CD4-positive, alpha-beta memory T cell (primary cell): ENCODE measurements around the gene TMEM225B. TPM values are rescaled to one million over a fixed set of nuclear protein-coding genes. Genes with fewer than 3 reads are reported as not detected.

ENCODE experiments used
- CTCF ChIA-PET: fragments of 350-600 bp; sonication (Branson Sonifier 250); formaldehyde crosslinking; loops from one replicate; lab custom pipeline; 2021; ENCODE audit warnings: inconsistent platforms; ENCODE audit not compliant: partially characterized antibody; lab: Charles Lee
- POLR2A ChIA-PET: fragments of 350-600 bp; sonication (Branson Sonifier 250); formaldehyde crosslinking; loops from one replicate; lab custom pipeline; 2021; ENCODE audit not compliant: partially characterized antibody; lab: Charles Lee
- DNase-seq, 5 donors: peaks; one replicate each; pipeline versions ENCODE4 v3.0.0 to v3.0.0-alpha.2; 2020 to 2022; ENCODE audit warnings: mixed read lengths in 1 of 5
- H3K27ac ChIP-seq: one replicate; pipeline ENCODE4 v1.7.0; 2013; ENCODE audit warnings: low read depth, low read length
- H3K27me3 ChIP-seq: 2 replicates; pipeline ENCODE4 v1.7.0; 2013; ENCODE audit warnings: mild to moderate bottlenecking, low read length, moderate library complexity; ENCODE audit not compliant: insufficient read depth
- H3K36me3 ChIP-seq: 2 replicates; pipeline ENCODE4 v1.7.0; 2013; ENCODE audit warnings: mild to moderate bottlenecking, low read length, moderate library complexity; ENCODE audit not compliant: insufficient read depth
- H3K4me1 ChIP-seq: 2 replicates; pipeline ENCODE4 v1.7.0; 2013; ENCODE audit warnings: mild to moderate bottlenecking, low read length, moderate library complexity; ENCODE audit not compliant: insufficient read depth
- H3K4me3 ChIP-seq, 2 donors: one replicate each; pipeline ENCODE4 v1.7.0; 2013; ENCODE audit warnings: low read length in 2 of 2, mild to moderate bottlenecking in 1 of 2
- H3K9me3 ChIP-seq, 2 donors: one replicate each; pipeline ENCODE4 v1.7.0; 2013; ENCODE audit warnings: low read length in 2 of 2, control low read depth in 1 of 2; ENCODE audit not compliant: control insufficient read depth in 1 of 2
- H3K27ac Mint-ChIP-seq, 7 donors: one replicate each; pipeline ENCODE4 v1.8.0; 2020 to 2021; ENCODE audit warnings: mixed read lengths in 7 of 7, mild to moderate bottlenecking in 6 of 7, inconsistent platforms in 3 of 7, moderate library complexity in 3 of 7
- H3K27me3 Mint-ChIP-seq, 2 donors: one replicate each; pipeline ENCODE4 v1.8.0; 2020 to 2021; ENCODE audit warnings: mixed read lengths in 2 of 2
- H3K36me3 Mint-ChIP-seq, 2 donors: one replicate each; pipeline ENCODE4 v1.8.0; 2020 to 2021; ENCODE audit warnings: mixed read lengths in 2 of 2, inconsistent platforms in 1 of 2, mild to moderate bottlenecking in 1 of 2
- H3K4me1 Mint-ChIP-seq, 4 donors: one replicate each; pipeline ENCODE4 v1.8.0; 2020 to 2021; ENCODE audit warnings: mixed read lengths in 4 of 4, mild to moderate bottlenecking in 1 of 4
- H3K4me3 Mint-ChIP-seq, 8 donors: one replicate each; pipeline ENCODE4 v1.8.0; 2020 to 2021; ENCODE audit warnings: mixed read lengths in 8 of 8, mild to moderate bottlenecking in 7 of 8, moderate library complexity in 6 of 8, inconsistent platforms in 3 of 8
- H3K9me3 Mint-ChIP-seq, 8 donors: one replicate each; pipeline ENCODE4 v1.8.0; 2020 to 2021; ENCODE audit warnings: mixed read lengths in 8 of 8, mild to moderate bottlenecking in 5 of 8, inconsistent platforms in 3 of 8, moderate library complexity in 1 of 8
- intact Hi-C: fragments of 100-400 bp; cut with micrococcal nuclease; formaldehyde crosslinking; loops from one replicate; pipeline ENCODE4 v1.15.1; 2023
- polyA plus RNA-seq, 2 donors: library from polyadenylated mRNA; unstranded; fragments of 300-500 nt; fragmentation: Illumina TruSeq; gene quantifications; one replicate each; pipeline ENCODE4 v1.2.3, GENCODE V29; 2021
- total RNA-seq, 2 experiments: library from RNA; stranded (reverse); gene quantifications; one replicate each; pipeline ENCODE4 v1.2.3, GENCODE V29; 2021

The TMEM225B gene
- total and polyA plus RNA-seq, 4 experiments from 2014 or later = 0.61 to 1.1 (median 1.0) TPM

DNA sequence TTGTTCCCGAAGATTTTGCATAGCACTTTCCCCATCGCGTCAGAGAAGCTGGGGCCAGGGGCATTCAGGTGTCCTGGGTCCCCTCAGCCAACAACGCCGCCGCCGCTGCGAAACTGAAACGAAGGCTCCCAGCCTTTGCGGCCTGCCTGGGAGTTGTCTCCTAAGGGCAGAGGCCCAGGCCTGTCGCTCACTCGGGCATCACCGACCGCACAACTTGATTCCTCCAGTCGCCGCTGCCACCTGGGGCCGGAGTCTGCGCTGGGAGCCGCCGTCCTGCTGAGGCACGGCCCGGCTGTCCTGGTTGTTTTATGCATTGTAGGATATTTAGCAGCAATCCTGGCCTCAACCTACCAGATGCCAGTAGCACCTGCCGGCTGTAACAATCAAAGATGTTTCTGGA, 40.7 kb downstream of the TMEM225B start:
- peaks cover 0 to 2% (median under 1%) of the 10 kb centered on the region in 4 donors for H3K4me1 Mint-ChIP-seq
- no peaks in the 10 kb centered on the region for H3K9me3 Mint-ChIP-seq
- no peaks in the 10 kb centered on the region for H3K27me3 ChIP-seq
- no peak overlapping the region for H3K4me3 ChIP-seq
- peaks cover 1% of the 10 kb centered on the region for H3K36me3 ChIP-seq
- CTCF ChIA-PET = no interaction called here
- no peak overlapping the region for H3K4me3 Mint-ChIP-seq
- POLR2A ChIA-PET = no interaction called here
- H3K36me3 Mint-ChIP-seq = peaks cover 29 to 31% of the 10 kb centered on the region in 2 donors
- no peak for DNase-seq
- H3K4me1 ChIP-seq = no peaks in the 10 kb centered on the region
- no peaks in the 10 kb centered on the region for H3K9me3 ChIP-seq
- intact Hi-C loops = no loop called here
- H3K27ac ChIP-seq = no peak overlapping the region
- H3K27me3 Mint-ChIP-seq = no peaks in the 10 kb centered on the region
- H3K27ac Mint-ChIP-seq = no peak overlapping the region

DNA sequence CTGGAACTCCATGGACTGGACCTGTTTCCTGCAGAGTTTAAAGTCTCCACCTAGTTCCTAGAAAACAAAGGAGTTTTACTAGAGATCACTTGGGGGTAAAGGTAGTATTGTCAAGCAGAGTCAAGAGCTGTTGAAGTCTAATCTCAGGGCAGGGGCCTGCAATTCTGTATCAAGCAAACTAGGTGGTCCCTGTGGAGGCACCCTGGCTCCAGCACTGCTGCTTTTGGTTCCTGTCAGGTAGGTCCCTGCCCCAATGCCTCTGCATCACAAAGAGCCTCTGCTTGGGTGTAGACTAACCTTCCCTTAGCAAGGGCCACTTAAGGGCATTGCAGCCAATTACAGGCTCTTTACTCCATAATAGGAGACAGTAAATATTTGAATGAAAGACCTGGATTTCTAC, 41.2 kb downstream of the TMEM225B start:
- CTCF ChIA-PET = no interaction called here
- Mint-ChIP-seq H3K4me3 (no peak overlapping the region), H3K9me3 (no peaks in the 10 kb centered on the region), H3K36me3 (peaks cover 31 to 32% of the 10 kb centered on the region in 2 donors), H3K27me3 (no peaks in the 10 kb centered on the region), H3K4me1 (peaks cover 0 to 2% (median under 1%) of the 10 kb centered on the region in 4 donors), H3K27ac (no peak overlapping the region)
- H3K4me1 ChIP-seq = no peaks in the 10 kb centered on the region
- intact Hi-C loops = no loop called here
- no peaks in the 10 kb centered on the region for H3K36me3 ChIP-seq
- no peaks in the 10 kb centered on the region for H3K9me3 ChIP-seq
- no peak overlapping the region for H3K4me3 ChIP-seq
- DNase-seq = no peak
- no peaks in the 10 kb centered on the region for H3K27me3 ChIP-seq
- POLR2A ChIA-PET = no interaction called here
- no peak overlapping the region for H3K27ac ChIP-seq

DNA sequence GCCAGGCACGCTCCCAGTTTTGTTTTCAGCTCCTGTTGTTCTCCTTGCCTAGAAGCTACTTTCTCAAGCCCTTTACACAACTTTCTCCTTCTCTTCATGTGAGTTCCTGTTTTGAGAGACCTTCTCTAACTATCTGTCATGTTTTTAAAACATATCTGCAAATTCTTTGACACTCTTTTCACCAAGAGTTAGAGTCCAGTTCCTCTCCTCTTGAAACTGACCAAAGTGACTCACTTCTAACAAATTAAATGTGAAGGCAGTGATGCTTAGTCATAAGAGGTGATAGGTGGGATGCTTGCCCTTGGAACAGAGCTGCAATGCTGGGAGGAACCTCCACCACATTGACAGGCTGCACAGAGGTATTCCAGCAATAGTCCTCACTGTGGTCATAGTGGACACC, 44.0 kb downstream of the TMEM225B start:
- intact Hi-C loops = no loop called here

DNA sequence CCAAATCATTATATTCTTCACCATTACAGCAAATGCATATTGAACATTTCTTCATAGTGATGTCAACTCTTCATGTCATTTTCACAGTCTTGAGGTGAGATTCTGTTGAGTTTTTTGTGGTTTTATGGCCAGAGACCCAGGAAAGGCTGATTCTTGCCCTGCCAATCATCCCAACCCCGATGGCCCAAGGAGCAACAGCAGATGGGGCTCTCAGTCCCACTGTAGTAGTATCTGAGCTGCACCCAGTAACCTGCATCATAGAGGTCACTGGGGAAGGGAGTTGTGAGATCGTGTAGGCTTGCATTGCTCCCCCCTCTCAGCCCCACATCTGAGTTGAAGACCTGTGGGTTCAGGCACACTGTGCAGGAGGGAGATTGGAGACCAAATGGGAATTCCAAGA, 45.4 kb downstream of the TMEM225B start:
- H3K27me3 ChIP-seq = no peaks in the 10 kb centered on the region
- peaks cover 0 to 6% (median 0%) of the 10 kb centered on the region in 4 donors for H3K4me1 Mint-ChIP-seq
- no peak overlapping the region for H3K4me3 ChIP-seq
- no peaks in the 10 kb centered on the region for H3K9me3 Mint-ChIP-seq
- H3K36me3 Mint-ChIP-seq = peaks cover 46 to 59% of the 10 kb centered on the region in 2 donors
- POLR2A ChIA-PET = no interaction called here
- H3K9me3 ChIP-seq = no peaks in the 10 kb centered on the region
- intact Hi-C loops = no loop called here
- H3K4me1 ChIP-seq = no peaks in the 10 kb centered on the region
- DNase-seq = no peak
- no peak overlapping the region for H3K27ac Mint-ChIP-seq
- no peak overlapping the region for H3K4me3 Mint-ChIP-seq
- no peak overlapping the region for H3K27ac ChIP-seq
- H3K36me3 ChIP-seq = no peaks in the 10 kb centered on the region
- CTCF ChIA-PET = interaction anchor here (0.6 kb wide), 1 partner anchor 378 kb away, joined by 4 read pairs; no protein-coding TSS in a partner anchor
- H3K27me3 Mint-ChIP-seq = no peaks in the 10 kb centered on the region

More for the DNA sequence above, 44.0 kb downstream of the TMEM225B start:
- Mint-ChIP-seq H3K27me3 (no peaks in the 10 kb centered on the region), H3K36me3 (peaks cover 44 to 53% of the 10 kb centered on the region in 2 donors), H3K4me1 (peaks cover 0 to 5% (median under 1%) of the 10 kb centered on the region in 4 donors), H3K9me3 (no peaks in the 10 kb centered on the region), H3K27ac (peak overlapping the region in 1 of 7 donors; percentile 75), H3K4me3 (no peak overlapping the region)
- no peaks in the 10 kb centered on the region for H3K27me3 ChIP-seq
- H3K4me3 ChIP-seq = no peak overlapping the region
- H3K4me1 ChIP-seq = no peaks in the 10 kb centered on the region
- CTCF ChIA-PET = no interaction called here
- POLR2A ChIA-PET = no interaction called here
- no peaks in the 10 kb centered on the region for H3K9me3 ChIP-seq
- DNase-seq = no peak
- no peak overlapping the region for H3K27ac ChIP-seq
- H3K36me3 ChIP-seq = no peaks in the 10 kb centered on the region

DNA sequence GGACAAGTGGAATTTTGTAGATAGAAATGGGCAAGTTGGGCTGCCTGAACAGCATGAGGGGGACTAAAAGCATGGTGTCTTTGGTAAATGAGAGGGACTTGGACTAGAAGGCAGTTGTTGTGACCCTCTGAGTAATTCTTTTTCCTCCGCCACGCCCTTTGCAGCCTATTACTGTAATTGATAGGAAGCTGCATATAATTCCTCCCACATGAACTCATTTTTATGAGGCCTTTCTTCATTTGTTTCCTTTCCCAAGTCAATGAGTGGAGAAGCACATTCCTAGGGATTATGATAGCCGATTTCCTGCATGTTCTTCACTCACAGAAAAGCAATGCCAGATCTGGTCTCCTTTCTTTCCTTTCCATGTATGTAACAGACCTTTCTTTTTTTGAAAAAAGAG, 46.4 kb downstream of the TMEM225B start:
- intact Hi-C loops = no loop called here
- Mint-ChIP-seq H3K9me3 (no peaks in the 10 kb centered on the region), H3K4me3 (no peak overlapping the region), H3K4me1 (peaks cover 0 to 6% (median 0%) of the 10 kb centered on the region in 4 donors), H3K27me3 (no peaks in the 10 kb centered on the region), H3K27ac (peak overlapping the region in 1 of 7 donors; percentile 11), H3K36me3 (peaks cover 45 to 59% of the 10 kb centered on the region in 2 donors)
- ChIA-PET CTCF (no interaction called here), POLR2A (no interaction called here)
- Histone ChIP-seq H3K27me3 (no peaks in the 10 kb centered on the region), H3K4me1 (no peaks in the 10 kb centered on the region), H3K36me3 (no peaks in the 10 kb centered on the region), H3K9me3 (no peaks in the 10 kb centered on the region), H3K4me3 (no peak overlapping the region), H3K27ac (no peak overlapping the region)
- DNase-seq = no peak

DNA sequence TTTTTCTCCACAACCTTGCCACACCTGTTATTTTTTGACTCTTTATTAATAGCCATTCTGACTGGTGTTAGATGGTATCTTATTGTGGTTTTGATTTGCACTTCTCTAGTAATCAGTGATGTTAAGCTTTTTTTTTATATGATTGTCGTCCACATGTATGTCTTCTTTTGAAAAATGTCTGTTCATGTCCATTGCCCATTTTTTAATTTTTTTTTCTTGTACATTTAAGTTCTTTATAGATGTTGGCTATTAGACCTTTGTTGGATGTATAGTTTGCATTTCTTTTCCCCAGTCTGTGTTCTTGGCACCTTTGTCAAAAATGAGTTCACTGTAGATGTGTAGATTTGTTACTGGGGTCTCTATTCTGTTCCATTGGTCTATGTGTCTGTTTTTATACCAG, 47.5 kb downstream of the TMEM225B start:
- Mint-ChIP-seq H3K4me1 (peaks cover 0 to 6% (median 0%) of the 10 kb centered on the region in 4 donors), H3K9me3 (no peaks in the 10 kb centered on the region), H3K27me3 (no peaks in the 10 kb centered on the region), H3K27ac (no peak overlapping the region), H3K4me3 (no peak overlapping the region), H3K36me3 (peaks cover 48 to 61% of the 10 kb centered on the region in 2 donors)
- Histone ChIP-seq H3K9me3 (no peaks in the 10 kb centered on the region), H3K4me3 (no peak overlapping the region), H3K36me3 (no peaks in the 10 kb centered on the region), H3K27me3 (no peaks in the 10 kb centered on the region), H3K4me1 (no peaks in the 10 kb centered on the region), H3K27ac (no peak overlapping the region)
- DNase-seq = no peak
- intact Hi-C loops = no loop called here
- ChIA-PET CTCF (no interaction called here), POLR2A (no interaction called here)

DNA sequence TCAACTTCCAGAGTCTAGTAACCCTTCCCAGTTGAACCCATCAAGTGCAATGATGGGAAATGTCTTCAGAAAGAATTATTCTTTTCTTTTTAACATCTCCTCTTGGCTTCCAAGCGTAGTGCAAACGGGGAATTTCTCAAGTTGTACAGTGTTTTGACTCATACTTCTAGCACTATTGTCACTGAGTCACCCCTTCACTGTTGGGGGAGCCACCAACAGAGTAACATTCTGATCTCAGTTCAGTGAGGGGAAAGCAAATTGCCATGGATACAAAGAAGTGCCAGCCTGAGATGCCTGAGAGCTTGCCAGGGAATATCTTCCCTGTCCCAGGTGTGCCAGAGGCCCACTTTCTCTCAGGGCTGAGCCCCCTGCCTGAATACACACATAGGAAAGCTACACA, 50.8 kb downstream of the TMEM225B start:
- H3K36me3 Mint-ChIP-seq = peaks cover 51 to 52% of the 10 kb centered on the region in 2 donors
- ChIA-PET CTCF (no interaction called here), POLR2A (no interaction called here)

More for the DNA sequence above, 50.8 kb downstream of the TMEM225B start:
- H3K36me3 ChIP-seq = no peaks in the 10 kb centered on the region
- Mint-ChIP-seq H3K4me3 (no peak overlapping the region), H3K27me3 (no peaks in the 10 kb centered on the region), H3K9me3 (peaks cover 0 to 2% (median 0%) of the 10 kb centered on the region in 8 donors), H3K4me1 (peaks cover 0 to 5% (median under 1%) of the 10 kb centered on the region in 4 donors), H3K27ac (no peak overlapping the region)
- no peak overlapping the region for H3K27ac ChIP-seq
- intact Hi-C loops = no loop called here
- no peaks in the 10 kb centered on the region for H3K4me1 ChIP-seq
- no peak for DNase-seq
- H3K4me3 ChIP-seq = no peak overlapping the region
- no peaks in the 10 kb centered on the region for H3K9me3 ChIP-seq
- no peaks in the 10 kb centered on the region for H3K27me3 ChIP-seq
